Endothelial cell of umbilical vein (primary cell): Measurements from ENCODE around the gene SUMO2. TPM values are rescaled to one million over a fixed set of nuclear protein-coding genes. Genes with fewer than 3 reads are reported as not detected.

Source experiments
- BruUV-seq: library from RNA; stranded (reverse); fragments of 400-500 nt; replicated peaks from 2 replicates; lab custom pipeline; 2021; lab: Mats Ljungman, UMichigan
- CTCF ChIA-PET: fragments of 300-600, 350-600 bp; sonication (Branson Sonifier 250); formaldehyde crosslinking; loops from one replicate; lab custom pipeline; 2021; ENCODE audit warnings: antibody characterized with exemption, inconsistent platforms; lab: Charles Lee
- POLR2A ChIA-PET: fragments of 300-600, 350-600 bp; sonication (Branson Sonifier 250); formaldehyde crosslinking; loops from one replicate; lab custom pipeline; 2021; ENCODE audit warnings: antibody characterized with exemption, inconsistent platforms; lab: Charles Lee
- DNase-seq: peaks from one replicate; pipeline ENCODE4 v3.0.0-alpha.2; 2011; ENCODE audit warnings: low read depth, low spot score
- FAIRE-seq: peaks from 2 replicates; lab custom pipeline; 2011; peaks lifted over from hg19 to GRCh38; lab: Jason Lieb, UNC
- H2AFZ ChIP-seq: 2 replicates; pipeline ENCODE4 v1.6.0; 2012; ENCODE audit warnings: low read depth, low read length, control low read depth, inconsistent platforms
- H3K27ac ChIP-seq: 2 replicates; pipeline ENCODE4 v1.5.1; 2011; ENCODE audit warnings: low read depth, mild to moderate bottlenecking, control low read depth, low read length, moderate library complexity; ENCODE audit not compliant: insufficient read depth
- H3K27me3 ChIP-seq, 2 experiments: 2 replicates each; pipeline versions ENCODE4 v1.6.0 to v1.6.1; 2011; ENCODE audit warnings: low read length in 2 of 2, mixed read lengths in 1 of 2; ENCODE audit not compliant: control insufficient read depth in 2 of 2, insufficient read depth in 2 of 2
- H3K36me3 ChIP-seq, 2 experiments: 2 replicates in 1 of 2; 3 replicates in 1 of 2; pipeline ENCODE4 v1.5.1; 2011; ENCODE audit warnings: low read length in 2 of 2, mild to moderate bottlenecking in 1 of 2, moderate library complexity in 1 of 2; ENCODE audit not compliant: control insufficient read depth in 2 of 2, insufficient read depth in 2 of 2; ENCODE audit errors: extremely low read depth in 1 of 2
- H3K4me1 ChIP-seq: 3 replicates; pipeline ENCODE4 v1.5.1; 2011; ENCODE audit warnings: mild to moderate bottlenecking, low read length; ENCODE audit not compliant: control insufficient read depth, insufficient read depth; ENCODE audit errors: extremely low read depth
- H3K4me2 ChIP-seq: 2 replicates; pipeline ENCODE4 v1.6.1; 2011; ENCODE audit warnings: low read length, control low read depth, mixed read lengths; ENCODE audit not compliant: insufficient read depth
- H3K4me3 ChIP-seq, 3 experiments: fragments of 200-600 bp in 1 of 3; sonication (generic), shearing (Covaris generic) in 1 of 3; replicated peaks in 1 of 3; 2 replicates each; pipeline ENCODE4 v1.5.1; 2011 to 2016; ENCODE audit warnings: control low read depth in 3 of 3, low read length in 3 of 3, mild to moderate bottlenecking in 2 of 3, inconsistent platforms in 1 of 3, low read depth in 1 of 3, moderate library complexity in 1 of 3; ENCODE audit not compliant: insufficient read depth in 1 of 3
- H3K79me2 ChIP-seq: 2 replicates; pipeline ENCODE4 v1.6.0; 2012; ENCODE audit warnings: low read length, inconsistent platforms; ENCODE audit not compliant: control insufficient read depth, insufficient read depth
- H3K9ac ChIP-seq: replicated peaks from 2 replicates; pipeline ENCODE3; 2011; ENCODE audit warnings: low read length, control low read depth; ENCODE audit not compliant: insufficient read depth; ENCODE audit errors: extremely low read depth
- H3K9me1 ChIP-seq: replicated peaks from 3 replicates; pipeline ENCODE4 v1.6.0; 2011; ENCODE audit warnings: mild to moderate bottlenecking, low read length; ENCODE audit not compliant: control insufficient read depth, insufficient read depth; ENCODE audit errors: extremely low read depth
- H3K9me3 ChIP-seq: replicated peaks from 2 replicates; pipeline ENCODE4 v1.5.1; 2012; ENCODE audit warnings: low read length, inconsistent platforms; ENCODE audit not compliant: control insufficient read depth, insufficient read depth
- H4K20me1 ChIP-seq: replicated peaks from 2 replicates; pipeline ENCODE3; 2011; ENCODE audit warnings: mild to moderate bottlenecking, low read length; ENCODE audit not compliant: control insufficient read depth, insufficient read depth; ENCODE audit errors: extremely low read depth
- CTCF ChIP-seq, 2 donors: IDR thresholded peaks; 1 replicate in 1 of 2; 2 replicates in 1 of 2; pipeline ENCODE4 v1.5.1; 2011; ENCODE audit warnings: low read length in 2 of 2, mild to moderate bottlenecking in 2 of 2, moderate library complexity in 2 of 2, control low read depth in 1 of 2, inconsistent platforms in 1 of 2, low read depth in 1 of 2; ENCODE audit not compliant: insufficient read depth in 1 of 2; ENCODE audit errors: extremely low read depth in 1 of 2
- EZH2 ChIP-seq: IDR thresholded peaks from 2 replicates; pipeline ENCODE4 v1.6.1; 2012; ENCODE audit warnings: borderline replicate concordance, low read depth, mild to moderate bottlenecking, moderate library complexity, low read length, inconsistent platforms; ENCODE audit not compliant: severe bottlenecking
- FOS ChIP-seq: IDR thresholded peaks from 2 replicates; pipeline ENCODE4 v1.6.1; 2011; ENCODE audit warnings: mild to moderate bottlenecking, low read length, moderate library complexity, borderline replicate concordance; ENCODE audit not compliant: insufficient read depth
- GATA2 ChIP-seq: IDR thresholded peaks from 2 replicates; pipeline ENCODE4 v1.7.0; 2011; ENCODE audit warnings: low read depth, mild to moderate bottlenecking, moderate library complexity, mixed read lengths, low read length; ENCODE audit not compliant: insufficient read length, insufficient read depth
- JUN ChIP-seq: IDR thresholded peaks from 2 replicates; pipeline ENCODE4 v1.6.1; 2011; ENCODE audit warnings: borderline replicate concordance, low read depth; ENCODE audit not compliant: insufficient read length, insufficient read depth
- MAX ChIP-seq: IDR thresholded peaks from 2 replicates; pipeline ENCODE4 v1.6.1; 2011; ENCODE audit not compliant: insufficient read depth, insufficient read length
- MYC ChIP-seq: IDR thresholded peaks from one replicate; pipeline ENCODE4 v1.6.1; 2011; ENCODE audit warnings: mild to moderate bottlenecking, low read depth, low read length
- POLR2A ChIP-seq: IDR thresholded peaks from 2 replicates; pipeline ENCODE4 v1.6.1; 2012; ENCODE audit warnings: low read depth, mild to moderate bottlenecking, control low read depth, low read length
- POLR2AphosphoS5 ChIP-seq: IDR thresholded peaks from 2 replicates; pipeline ENCODE4 v1.6.1; 2012; ENCODE audit warnings: low read depth, mild to moderate bottlenecking, control low read depth, low read length, moderate library complexity; ENCODE audit not compliant: insufficient read depth
- dilution Hi-C: fragments of 300-500 bp; cut with MboI; formaldehyde crosslinking; loops from one replicate; pipeline ENCODE4 v1.15.0; 2019; ENCODE audit warnings: low sequenced_read_pairs; ENCODE audit not compliant: extremely low pct_ligation_motif_present
- intact Hi-C: fragments of 100-400 bp; cut with micrococcal nuclease; formaldehyde crosslinking; loops from one replicate; pipeline ENCODE4 v1.10.0; 2022
- polyA plus RNA-seq, 4 experiments: library from polyadenylated mRNA; depleted of rRNA in 3 of 4; stranded (reverse) in 3 of 4; unstranded in 1 of 4; fragments of >200 nt; gene quantifications; 2 replicates each; pipeline versions ENCODE4 v1.2.1 to v1.2.3, GENCODE V29; 2011 to 2012; ENCODE audit warnings: missing spikeins in 1 of 4
- total RNA-seq: library from RNA; stranded (reverse); gene quantifications from 2 replicates; pipeline ENCODE4 v1.2.3, GENCODE V29; 2021

SUMO2 gene
- total and polyA plus RNA-seq, 2 donors (not counting 3 experiments of a cell fraction or from before 2014, with no cell fraction given) = 75.6 to 437 TPM

DNA sequence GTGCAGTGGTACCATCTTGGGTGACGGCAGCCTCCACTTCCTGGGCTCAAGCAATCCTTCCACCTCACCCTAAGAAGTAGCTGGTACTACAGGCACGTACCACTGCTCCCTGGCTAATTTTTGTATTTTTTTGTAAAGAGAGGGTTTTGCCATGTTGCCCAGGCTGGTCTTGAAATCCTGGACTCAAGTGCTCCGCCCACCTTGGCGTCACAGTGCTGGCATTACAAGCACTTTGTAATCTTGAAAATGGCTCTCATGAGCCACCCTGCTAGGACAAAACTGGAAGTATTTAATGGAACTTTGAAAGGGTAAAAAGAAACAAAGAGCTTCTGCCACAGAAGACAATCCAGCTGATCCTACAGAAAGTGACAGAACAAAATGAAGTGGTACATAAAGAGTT is 9.2 kb downstream of the SUMO2 start:
- no peak overlapping the region for H3K9ac ChIP-seq
- H3K27me3 ChIP-seq = no peaks in the 10 kb centered on the region
- no peak for DNase-seq
- POLR2A ChIA-PET = no interaction called here
- no peak overlapping the region for H3K27ac ChIP-seq
- FAIRE-seq = no peak
- no peak overlapping the region for H3K4me2 ChIP-seq
- TF ChIP-seq FOS (no peak), JUN (no peak), MYC (no peak), POLR2AphosphoS5 (no peak), CTCF (IDR thresholded peaks at IDR 0.05; ENCODE audit: extremely low read depth in 1 of 2, insufficient read depth in 1 of 2, low read depth in 1 of 2, low read length in 2 of 2) (no peak), EZH2 (no peak), POLR2A (no peak), MAX (no peak), GATA2 (no peak)
- peaks cover 53% of the 10 kb centered on the region for H3K79me2 ChIP-seq
- no peaks in the 10 kb centered on the region for H4K20me1 ChIP-seq
- CTCF ChIA-PET = interaction anchor here (0.7 to 5.1 kb wide), 8 partner anchors 14 to 212 kb away, joined by 3 to 171 read pairs (median 4); no protein-coding TSS in a partner anchor
- H3K9me3 ChIP-seq = no peaks in the 10 kb centered on the region
- H2AFZ ChIP-seq = no peak overlapping the region
- H3K9me1 ChIP-seq = no peaks in the 10 kb centered on the region
- intact Hi-C loops = no loop called here
- dilution Hi-C loops = no loop called here
- H3K36me3 ChIP-seq = peaks cover 13 to 38% of the 10 kb centered on the region in 2 experiments
- no peaks in the 10 kb centered on the region for H3K4me1 ChIP-seq
- no TSS peak for BruUV-seq
- H3K4me3 ChIP-seq = no peak overlapping the region
